Ramos (cell line): ENCODE results near the gene SLCO6A1.
"Not testable (repeated sequence)": the region's sequence is repeated elsewhere in the genome, so short reads cannot be mapped to it uniquely, and the experiment has no call there.

Experiments used
- in situ Hi-C: fragments of 300-500 bp; cut with MboI; formaldehyde crosslinking; loops from one replicate; pipeline ENCODE4 v1.14.3; 2022; ENCODE audit warnings: low sequenced_read_pairs; ENCODE audit not compliant: unreplicated experiment

SLCO6A1 gene, protein sequence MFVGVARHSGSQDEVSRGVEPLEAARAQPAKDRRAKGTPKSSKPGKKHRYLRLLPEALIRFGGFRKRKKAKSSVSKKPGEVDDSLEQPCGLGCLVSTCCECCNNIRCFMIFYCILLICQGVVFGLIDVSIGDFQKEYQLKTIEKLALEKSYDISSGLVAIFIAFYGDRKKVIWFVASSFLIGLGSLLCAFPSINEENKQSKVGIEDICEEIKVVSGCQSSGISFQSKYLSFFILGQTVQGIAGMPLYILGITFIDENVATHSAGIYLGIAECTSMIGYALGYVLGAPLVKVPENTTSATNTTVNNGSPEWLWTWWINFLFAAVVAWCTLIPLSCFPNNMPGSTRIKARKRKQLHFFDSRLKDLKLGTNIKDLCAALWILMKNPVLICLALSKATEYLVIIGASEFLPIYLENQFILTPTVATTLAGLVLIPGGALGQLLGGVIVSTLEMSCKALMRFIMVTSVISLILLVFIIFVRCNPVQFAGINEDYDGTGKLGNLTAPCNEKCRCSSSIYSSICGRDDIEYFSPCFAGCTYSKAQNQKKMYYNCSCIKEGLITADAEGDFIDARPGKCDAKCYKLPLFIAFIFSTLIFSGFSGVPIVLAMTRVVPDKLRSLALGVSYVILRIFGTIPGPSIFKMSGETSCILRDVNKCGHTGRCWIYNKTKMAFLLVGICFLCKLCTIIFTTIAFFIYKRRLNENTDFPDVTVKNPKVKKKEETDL

DNA sequence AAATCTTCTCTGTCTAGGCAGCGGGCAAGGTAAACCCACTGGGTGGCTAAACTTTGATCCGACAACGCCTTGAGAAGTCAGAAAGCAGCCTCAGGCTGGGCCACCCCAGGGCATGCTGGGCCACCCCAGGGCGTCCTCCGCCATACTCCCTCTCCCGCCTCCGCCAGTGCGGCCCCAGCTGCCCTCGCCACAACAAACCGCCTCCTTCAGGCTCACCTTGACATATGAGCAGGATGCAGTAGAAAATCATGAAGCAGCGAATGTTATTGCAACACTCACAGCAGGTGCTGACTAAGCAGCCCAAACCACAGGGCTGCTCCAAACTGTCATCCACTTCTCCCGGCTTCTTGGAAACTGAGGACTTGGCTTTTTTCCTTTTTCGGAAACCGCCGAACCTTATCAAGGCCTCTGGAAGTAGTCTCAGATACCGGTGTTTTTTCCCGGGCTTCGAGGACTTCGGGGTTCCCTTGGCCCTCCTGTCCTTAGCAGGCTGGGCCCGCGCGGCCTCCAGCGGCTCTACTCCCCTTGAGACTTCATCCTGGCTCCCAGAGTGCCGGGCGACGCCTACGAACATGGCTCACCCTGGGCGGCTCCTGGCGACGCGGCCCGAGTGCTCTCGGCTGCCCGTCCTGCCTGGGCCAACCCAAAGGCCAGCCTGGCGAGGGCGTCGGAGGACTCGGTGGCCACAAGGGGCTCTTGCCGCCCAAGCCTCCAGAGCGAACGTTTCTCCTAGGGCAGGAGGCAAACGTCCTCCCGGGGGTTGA, at the start of gene SLCO6A1:
SLCO6A1 (minus strand) TSS at position 731 of the 764 bp plus-strand sequence; CDS start at position 574, 157 bp downstream.
- in situ Hi-C loops = no loop called here

DNA sequence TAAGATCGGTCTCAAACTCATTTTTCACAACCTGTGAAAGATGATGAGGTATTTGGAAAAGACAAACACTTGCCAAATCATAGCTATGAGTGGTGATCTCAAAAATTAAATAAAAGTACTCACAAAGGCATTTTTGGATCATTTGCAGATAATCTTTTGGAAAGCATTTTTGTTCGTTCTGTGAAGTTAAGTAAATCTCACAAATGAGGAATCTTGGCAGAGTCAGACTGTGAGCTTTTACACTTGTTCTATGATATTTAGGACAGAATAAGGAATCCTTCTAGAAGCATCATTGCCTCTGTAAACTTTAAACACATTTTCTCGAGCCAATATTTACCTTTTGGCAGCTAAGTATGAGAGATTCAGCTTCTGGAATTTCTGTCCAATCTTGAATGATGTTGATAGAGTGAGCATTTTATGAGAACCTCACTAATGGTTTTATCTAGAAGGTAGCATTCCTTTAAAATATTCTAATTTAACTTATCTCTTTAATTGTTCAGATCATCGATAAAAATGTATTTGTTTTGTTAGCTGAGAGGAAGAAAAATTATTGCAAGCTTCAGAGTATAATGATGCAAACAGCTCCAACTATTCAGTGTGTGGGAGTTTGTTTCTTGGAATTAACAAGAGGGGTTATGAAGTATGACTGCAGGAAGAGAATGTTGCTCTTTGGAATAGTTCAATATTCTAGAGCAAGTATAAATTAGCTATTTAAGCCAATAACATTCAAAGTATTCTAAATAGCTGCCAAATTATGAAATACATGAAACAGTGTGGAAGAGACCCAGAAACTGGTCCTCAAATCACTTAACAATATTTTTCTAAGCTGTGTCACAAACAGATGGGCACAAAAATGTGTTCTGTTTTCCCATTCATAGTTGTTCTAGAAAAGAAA, 48.6 kb upstream of the SLCO6A1 start:
- in situ Hi-C loops = no loop called here

DNA sequence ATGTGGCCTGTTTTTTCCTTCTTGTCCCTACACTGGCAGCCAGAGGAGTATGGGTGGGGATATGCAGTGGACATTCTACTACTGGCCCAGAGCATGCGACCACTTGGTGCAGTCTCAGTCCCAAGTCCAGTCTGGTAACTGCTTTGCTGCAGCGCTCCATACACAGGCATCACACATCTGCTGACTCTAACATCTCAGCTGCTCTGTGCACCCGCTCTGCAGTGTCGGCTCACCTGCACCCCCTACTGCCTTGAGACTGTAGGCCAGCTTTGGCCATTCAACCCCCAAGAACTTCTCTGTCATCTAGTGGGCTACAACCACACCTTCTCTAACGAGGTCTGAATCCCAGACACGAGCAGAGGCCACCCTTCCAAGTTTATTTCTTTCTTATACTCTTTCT, 46.4 kb upstream of the SLCO6A1 start:
- in situ Hi-C loops = no loop called here

DNA sequence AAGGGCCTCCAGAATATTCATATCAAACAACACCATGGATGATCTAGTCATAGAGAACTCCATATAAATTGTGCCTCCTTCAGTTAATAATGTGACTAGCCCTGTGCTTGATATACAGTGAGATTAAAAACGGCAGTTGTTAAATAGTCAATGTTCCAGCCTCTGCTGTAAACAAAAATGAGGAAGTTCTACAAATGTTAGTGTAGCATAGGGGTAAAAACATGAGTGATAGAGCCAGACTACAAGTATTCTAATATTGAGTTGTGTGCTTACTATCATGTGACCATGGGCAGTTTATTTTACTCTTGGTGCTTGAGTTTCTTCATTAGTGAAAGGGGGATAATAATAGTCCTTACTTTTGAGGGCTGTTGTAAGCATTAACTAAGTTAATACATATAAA, 43.3 kb upstream of the SLCO6A1 start:
- in situ Hi-C loops = no loop called here

DNA sequence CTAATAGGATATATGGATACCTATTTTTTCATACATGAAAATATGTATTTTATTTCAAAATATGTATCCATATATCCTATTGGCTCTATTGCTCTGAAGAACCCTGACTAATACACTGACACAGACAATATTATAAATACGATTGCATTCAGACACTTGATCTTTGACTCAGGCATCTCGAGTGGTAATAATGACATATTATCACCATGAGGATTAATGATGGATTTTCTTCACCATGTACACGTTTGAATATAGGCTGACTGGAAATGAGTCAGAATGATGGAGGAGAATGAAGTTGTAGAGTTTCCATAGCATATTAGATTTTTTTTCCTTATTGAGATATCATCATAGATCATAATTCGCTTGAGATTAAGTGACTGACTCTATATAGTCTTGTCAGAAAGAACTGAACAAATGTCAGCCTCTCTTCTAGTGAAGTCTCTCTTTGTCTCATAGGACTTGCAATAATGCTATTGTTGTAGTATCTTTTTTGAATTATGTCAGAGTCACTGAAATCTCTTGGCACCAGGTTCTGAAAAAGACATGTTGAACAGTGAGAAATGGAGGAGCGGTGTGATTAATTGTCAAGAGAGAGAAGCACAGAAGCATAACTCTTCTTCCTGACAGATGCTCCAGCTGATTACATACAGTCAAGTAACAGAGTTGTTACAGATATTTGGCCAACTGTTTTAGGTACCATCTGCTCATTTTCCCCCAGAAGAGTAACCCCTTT, 41.4 kb upstream of the SLCO6A1 start:
- in situ Hi-C loops = no loop called here

DNA sequence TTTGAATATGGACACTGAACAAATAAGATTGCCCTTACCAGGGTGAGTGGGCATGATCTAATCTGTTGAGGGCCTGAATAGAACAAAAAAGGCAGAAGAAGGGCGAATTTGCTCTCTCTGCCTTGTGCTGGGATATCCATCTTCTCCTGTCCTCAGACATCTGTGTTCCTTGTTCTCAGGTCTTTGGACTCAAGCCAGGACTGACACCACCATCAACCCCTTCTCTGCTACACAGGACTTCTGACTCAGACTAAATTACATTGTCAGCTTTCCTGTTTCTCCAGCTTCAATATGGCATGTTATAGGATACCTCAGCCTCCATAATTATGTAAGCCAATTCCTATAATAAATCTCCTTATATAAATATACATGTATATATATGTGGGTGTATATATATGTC, 40.8 kb upstream of the SLCO6A1 start:
- in situ Hi-C loops = no loop called here

DNA sequence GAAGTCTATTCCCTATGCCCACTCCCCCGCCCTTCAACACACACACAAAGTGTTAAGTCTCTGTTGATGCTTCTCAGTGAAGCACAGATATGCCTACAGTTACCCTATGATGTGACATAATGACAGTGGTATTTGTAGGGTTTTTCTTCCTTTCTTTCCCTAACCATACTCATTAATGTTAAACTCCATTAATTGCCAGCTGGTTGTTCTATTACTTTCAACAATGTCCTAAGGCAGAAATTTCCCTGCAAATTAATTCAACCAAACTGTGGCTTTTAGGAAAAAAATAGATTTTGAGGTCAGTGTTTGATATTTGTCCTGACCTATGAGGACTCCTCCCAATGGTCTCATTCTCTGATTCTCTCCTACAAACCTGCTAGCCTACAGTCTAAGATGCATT, 38.2 kb upstream of the SLCO6A1 start:
- in situ Hi-C loops = no loop called here

DNA sequence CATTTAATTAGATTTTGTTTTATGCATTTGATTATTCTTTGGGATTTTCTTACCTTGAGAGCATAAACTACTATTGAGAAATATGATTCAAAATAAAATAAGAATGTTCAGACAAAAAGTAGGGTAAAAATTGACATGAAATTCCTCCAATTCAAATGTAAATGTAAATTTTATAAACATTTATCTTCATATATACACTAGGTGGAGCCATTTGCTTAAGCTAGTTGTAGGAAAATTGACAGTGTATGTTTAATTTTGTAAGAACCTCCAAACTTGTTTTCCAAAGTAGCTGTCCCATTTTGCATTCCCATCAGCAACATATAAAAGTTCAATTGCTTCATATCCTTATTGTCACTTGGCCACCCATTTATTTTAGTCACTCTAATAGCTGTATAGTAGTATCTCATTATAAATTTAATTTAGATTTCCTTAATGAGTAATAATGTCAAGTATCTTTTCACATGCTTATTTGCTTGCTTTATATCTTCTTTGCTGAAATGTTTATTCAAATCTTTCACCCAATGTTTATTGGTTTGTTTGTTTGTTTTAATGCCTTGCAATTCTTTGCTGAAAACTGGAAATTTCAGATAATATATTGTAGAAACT, 37.6 kb upstream of the SLCO6A1 start:
- in situ Hi-C loops = no loop called here

DNA sequence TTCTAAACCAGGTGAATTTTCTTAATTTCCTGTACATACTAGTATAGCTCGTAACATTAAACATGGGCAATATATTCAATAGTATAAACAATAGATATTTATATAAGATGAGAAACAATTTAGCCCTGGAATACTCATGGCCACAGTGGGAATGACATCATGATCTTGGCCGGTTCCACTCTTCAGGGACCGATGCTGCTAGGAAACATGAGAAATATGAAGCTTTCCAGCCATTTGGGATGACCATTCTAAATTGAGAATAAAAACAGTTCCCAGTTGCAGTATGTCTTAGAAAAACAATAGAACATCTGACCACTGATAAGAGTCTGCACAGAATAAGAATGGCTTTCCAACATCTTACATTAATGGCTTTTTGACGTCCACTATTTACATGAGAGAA, 33.3 kb upstream of the SLCO6A1 start:
- in situ Hi-C loops = no loop called here

DNA sequence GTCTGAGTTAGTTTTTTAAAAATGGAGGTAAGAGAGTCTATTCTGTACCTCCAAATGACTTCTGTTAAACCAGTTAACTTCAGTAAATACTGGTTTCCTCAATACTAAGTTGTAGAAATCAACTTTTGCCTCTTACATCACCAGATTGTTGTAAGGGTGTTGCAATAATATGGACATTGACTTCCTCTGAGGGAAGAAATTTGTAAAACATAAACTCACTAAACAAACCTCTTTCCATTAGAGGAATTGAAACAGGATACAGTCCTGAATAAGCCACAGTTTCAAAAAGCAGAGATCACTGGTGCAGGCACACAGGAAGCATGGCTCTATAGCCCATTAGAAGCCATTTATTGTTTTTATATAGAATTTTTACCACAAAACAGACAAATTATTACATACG, 32.7 kb upstream of the SLCO6A1 start:
- in situ Hi-C loops = no loop called here

DNA sequence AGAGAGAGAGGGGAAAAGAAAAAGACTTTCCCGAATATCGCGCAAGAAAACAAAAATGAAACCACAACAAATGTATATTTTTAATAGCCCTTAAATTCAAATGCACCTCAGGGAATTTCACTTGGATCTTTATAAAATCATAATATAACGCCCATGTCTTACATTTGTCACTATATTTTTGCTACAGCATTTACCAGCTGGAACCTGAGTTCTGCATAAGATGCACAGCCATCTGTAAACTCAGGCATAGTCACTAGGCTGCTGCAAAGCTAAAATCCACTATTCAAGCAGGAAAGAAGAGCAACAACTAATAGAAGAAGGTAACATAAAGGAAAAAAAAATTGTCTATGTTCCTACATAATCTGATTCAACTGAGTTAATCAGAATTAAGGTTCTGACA, 30.6 kb upstream of the SLCO6A1 start:
- in situ Hi-C loops = no loop called here

DNA sequence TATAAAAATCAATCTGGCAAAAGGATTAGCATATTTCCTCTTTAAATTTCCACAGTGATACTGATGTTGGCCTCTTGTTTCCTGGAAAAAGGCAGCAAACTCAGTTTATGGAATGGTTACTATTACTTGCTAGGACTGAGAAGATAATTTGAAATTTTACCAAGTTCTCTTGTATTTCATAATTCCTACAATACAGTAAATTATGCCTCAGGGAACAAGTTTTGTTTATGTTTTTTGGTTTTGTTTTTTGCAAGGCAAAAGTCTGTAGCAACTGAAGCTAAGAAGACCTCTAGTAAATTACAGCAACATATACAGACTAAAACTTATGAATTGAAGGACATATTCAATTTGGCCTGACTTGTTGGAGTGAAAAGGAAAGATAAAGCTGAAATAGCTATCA, 30.2 kb upstream of the SLCO6A1 start:
- in situ Hi-C loops = no loop called here

DNA sequence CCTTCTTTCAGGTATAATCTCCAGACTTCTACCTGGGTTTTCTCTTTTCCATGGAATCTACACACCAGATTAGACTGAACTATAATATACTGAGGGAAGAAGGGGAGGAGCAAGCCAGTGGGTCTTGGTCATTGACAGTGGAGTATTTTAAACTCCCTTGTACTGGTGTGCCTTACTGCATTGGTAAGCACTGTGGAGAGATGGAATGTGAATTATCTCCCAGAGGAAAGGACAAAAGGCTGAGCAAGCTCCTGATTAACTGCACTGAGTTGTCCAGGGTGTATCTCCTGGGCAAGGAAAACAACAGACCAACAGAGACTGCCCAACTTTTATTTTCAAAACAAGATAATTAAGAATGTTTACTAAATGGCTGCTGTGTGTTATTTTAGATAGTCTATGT, 29.8 kb upstream of the SLCO6A1 start:
- in situ Hi-C loops = no loop called here

DNA sequence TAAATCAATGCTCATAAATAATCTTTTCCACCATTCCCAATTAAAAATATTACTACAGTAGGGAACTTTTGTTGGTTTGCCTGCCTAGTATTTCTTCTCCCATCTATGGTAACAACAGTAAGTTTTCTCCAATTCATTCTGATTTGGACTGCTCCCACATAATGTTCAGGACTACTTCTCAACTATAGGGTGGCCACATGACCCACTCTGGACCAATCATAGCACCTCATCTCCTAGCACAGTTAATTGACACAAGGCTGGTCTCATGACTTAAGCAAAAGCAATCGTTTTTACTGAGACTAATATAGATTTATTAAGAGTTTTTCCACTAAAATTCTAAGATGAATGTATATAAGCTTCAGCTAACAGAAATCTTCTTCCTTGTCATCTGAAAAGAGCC, 28.7 kb upstream of the SLCO6A1 start:
- in situ Hi-C loops = no loop called here

DNA sequence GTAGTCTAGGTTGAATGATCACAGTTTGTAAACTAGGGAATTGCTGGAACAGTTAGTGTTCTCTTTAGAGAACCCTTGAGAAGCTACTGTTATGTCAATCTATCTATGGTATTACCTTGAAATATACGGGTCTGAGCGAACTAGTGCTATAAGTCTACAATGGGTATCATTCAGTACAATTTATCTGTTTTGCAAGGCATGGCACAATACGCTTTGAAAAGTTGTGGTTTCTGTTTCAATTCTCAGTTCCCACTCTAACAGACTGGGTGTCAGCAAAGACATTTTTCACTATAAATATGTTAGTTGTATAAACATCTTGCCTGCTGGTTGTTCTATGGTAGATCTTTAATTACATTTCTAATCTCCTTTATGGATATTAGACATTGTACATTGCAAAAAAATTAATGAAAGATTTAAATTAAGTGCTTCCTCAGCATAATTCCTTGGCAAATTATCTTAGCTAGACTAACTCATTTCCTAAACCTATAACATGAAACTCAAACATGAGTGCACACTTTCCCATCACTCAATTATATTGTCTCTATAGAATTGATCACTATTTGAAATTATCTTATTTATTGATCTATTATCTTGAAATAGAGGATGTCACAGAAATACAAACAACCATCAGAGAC, 24.9 kb upstream of the SLCO6A1 start:
- in situ Hi-C loops = no loop called here

DNA sequence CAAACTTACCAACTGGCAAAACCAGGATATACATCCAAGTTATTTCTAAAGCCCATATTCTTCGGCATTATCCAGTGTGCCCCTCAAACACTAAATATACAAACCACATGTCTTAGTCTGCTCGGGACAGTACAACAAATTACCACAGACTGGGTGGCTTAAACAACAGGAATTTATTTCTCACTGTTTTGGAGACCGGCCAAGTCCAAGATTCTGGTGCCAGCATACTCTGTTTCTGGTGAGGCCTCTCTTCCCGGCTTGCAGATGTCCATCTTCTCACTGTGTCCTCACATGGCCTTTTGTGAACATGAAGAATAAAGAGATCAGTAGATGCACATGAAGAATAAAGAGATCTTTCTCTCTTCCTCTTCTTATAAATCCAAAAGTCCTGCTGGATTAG, 12.9 kb upstream of the SLCO6A1 start:
- in situ Hi-C loops = no loop called here

DNA sequence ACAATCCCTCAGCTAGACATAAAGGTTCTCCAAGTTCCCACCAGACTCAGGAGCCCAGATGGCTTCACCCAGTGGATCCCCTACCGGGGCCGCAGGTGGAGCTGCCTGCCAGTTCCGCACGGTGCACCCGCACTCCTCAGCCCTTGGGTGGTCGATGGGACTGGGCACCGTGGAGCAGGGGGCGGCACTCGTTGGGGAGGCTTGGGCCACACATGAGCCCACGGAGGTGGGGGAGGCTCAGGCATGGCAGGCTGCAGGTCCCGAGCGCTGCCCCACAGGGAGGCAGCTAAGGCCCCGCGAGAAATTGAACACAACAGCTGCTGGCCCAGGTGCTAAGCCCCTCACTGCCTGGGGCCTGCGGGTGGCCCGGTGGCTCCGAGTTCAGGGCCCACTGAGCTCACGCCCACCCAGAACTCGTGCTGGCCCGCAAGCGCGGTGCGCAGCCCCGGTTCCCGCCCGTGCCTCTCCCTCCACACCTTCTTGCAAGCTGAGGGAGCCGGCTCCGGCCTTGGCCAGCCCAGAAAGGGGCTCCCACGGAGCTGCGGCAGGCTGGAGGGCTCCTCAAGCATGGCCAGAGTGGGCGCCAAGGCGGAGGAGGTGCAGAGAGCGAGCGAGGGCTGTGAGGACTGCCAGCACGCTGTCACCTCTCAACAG, 7.4 kb downstream of the SLCO6A1 start:
- in situ Hi-C loops = not testable (repeated sequence)

DNA sequence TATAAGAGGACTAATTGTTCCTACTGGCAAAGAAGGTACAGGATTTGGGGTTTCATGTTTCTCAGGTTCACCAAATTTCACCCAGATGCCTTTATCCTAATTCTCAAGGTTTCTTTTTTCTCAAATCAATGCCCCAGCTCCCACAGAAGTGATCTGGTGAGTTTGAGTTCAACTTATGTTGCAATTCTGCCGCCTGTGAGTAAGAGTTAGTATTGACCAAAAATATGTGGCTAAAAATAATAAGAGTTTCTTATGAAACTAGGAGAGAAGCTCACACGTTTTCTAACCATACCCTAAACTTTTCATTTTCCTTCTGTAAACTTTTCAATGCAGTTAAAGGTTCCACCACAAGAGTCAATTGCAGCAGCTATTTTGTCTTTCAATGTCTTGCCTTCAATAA, 15.1 kb downstream of the SLCO6A1 start:
- in situ Hi-C loops = no loop called here
